Stimulated activated CD8-positive, alpha-beta memory T cell treated with anti-CD3 and anti-CD28 coated beads, Interleukin-15, amount 100 ng/mL, for 48 hours (primary cell): ENCODE results near the gene LYVE1.

Experiments
- DNase-seq, 2 donors: peaks; one replicate each; pipeline ENCODE4 v3.0.0-alpha.2; 2020; ENCODE audit warnings: low read depth in 2 of 2

LYVE1 gene

DNA sequence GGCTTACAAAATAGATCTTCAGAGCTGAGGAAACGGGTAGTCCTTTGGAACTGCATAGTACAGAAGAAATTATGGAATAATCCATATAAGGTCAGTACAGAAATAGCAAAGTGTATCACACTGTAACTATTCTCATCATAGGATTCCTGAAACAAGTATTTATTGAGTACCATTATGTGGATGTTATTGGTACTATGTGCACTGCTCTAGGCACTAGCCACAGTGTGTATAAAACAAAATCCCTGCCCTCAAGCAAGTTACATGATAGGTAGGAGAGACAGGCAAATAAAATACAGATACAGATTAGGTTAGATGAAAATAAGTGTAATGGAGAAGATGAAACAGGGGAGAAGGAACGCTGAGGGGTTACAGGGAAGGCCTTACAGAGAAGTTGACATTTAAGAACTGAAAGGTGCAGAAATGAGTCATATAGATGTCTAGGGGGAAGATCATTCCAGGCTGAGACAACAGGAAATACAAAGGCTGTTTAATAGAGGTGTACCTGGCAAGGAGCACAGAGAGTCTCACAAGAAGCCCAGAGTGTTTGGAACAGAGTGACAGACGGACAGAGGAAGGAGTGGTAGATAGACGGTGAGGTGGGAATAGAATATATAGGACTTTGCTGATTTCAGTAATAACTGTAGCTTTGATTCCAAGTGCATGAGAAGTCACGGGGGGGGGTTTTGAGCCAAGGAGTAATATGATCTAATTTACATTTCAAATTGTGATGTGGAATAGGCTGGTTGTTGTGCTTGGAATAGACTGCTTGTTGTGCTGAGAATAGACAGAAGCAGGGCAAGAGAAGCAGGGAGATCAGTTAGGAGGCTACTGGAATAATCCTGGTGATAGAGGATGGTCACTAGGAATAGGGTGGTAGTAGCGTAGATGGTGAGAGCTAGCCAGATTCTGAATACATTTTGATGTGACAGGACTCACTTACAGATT lies 41.2 kb downstream of the LYVE1 start:
- DNase-seq: no peak

DNA sequence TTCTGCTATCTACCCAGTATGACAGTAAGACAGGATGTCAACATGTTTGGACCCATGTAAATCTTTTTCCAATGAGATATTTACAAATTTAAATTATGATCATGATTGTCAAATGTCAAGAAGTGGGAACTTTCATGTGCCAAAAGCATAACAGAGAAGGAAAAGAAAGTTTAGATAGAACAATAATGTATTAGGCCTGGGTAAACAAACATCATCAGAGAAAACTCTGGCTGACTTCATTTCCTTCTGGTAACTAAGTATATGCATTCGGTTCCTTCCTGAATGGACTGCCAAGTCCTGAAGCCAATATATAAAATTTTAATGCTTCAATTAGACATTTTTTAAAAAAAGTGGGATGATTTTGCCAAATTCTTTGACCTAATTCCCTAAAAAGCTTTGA lies 44.0 kb downstream of the LYVE1 start:
- no peak for DNase-seq

DNA sequence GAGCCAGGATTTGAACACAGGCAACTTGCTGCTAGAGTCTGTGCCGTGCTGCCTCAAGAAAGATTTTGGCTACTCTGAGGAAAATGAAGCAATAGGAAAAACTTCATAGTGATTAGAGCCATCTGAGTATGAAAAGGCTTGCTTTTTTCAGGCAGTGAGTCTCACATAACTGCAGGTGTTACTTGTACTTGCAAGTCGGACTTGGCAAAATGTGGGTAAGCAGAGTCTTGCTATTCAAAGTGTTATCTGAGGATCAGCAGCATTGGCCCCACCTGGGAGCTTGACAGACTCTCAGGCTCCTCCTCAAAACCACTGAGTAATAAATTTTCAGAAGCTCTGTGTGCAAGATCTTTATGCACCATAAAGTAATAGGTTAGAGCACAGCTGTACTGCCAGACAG lies 45.5 kb downstream of the LYVE1 start:
- no peak for DNase-seq

DNA sequence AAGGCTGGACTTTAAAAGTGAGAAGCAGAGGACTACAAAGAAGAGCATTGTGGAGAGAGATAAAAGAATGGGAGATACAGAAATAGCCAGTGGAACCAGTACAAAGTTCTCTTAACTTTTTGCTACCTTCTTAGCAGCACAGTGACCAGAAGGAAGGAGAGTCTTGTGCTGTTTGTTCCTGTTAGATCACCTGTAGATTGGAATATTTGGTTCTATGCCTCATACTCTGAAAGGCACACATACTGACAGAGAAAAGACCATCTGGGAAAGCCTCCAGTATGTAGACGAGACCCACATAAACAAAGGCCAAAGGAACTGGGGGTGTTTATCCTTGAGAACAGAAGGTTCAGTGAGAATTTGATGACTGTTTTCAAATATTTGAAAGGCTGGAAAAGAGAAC lies 46.2 kb downstream of the LYVE1 start:
- DNase-seq: no peak

DNA sequence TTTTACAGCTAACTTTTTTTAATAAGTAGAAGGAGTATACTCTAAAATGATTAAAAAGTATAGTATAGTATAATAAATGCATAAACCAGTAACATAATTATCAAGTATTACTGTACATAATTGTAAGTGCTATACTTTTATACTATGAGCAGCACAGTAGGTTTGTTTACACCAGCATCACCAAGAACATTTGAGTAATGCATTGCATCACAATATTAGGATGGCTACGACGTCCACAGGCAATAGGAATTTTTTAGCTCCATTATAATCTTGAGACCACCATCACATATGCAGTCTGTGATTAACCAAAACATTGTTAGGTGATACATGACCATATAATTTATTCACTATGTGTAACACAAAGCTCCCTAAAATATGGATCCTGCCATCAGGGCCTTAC lies 47.9 kb downstream of the LYVE1 start:
- no peak for DNase-seq

DNA sequence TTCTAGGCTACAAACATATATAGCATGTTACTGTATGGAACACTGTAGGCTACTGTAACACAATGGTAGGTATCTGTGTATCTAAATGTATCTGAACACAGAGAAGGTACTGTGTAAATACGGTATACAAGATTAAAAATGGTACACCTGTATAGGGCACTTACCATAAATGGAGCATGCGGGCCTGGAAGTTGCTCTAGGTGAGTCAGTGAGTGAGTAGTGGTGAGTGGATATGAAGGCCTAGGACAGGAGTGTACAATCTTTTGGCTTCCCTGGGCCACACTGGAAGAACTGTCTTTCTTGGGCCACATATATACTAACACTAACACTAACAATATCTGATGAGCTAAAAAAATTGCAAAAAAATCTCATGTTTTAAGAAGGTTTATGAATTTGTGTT lies 48.8 kb downstream of the LYVE1 start:
- no peak for DNase-seq

DNA sequence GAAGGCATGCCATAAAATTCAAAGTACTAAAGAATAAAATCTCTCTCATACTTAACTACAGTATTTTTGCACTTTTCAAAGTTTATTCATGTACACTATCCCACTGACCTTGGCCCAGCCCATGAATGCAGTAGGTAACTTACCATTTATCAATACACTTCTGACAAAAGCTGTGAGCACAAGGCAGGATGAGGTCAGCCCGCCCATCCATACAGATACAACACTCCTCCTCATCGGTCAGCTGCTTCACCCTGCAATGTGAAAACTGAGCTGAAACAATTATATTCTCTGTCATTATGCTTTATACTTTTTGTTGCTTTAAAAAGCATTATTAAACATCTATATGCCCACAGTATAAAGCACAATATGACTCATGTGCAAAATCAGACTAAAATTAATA lies 49.6 kb downstream of the LYVE1 start:
- no peak for DNase-seq

DNA sequence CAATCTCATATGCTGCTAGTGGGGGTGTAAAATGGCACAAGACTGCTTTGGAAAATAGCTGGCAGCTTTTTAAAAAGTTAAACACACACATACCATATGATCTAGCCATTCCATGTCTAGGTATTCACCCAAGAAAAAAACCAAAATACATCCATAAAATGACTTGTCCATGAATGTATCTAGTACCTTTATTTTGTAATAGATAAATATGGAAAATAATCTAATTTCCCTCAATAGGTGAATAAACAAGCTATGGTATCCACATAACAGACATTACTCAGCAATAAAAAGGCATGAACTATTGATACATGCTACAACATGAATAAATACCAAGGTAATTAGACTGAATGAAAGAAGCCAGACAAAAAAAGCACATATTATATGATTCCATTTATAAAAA lies 50.3 kb downstream of the LYVE1 start:
- no peak for DNase-seq

DNA sequence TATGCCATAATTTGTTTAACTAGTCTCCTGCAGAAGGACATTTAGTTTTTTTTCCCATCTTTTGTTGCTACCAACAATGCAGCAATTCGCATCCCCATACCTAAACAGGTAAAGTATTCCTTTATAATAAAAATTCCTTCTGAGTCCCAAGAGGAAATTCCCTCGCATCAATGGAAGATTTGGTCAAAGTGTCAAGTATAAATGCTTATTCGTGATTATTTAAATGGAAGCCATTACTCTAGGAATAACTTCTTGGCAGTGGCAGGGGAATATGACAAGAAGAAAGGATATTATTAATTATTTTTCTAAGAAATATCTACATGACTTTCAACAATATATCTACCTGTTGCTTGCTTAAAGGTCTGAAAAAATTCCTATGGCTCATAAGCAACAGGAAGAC lies 53.0 kb downstream of the LYVE1 start:
- DNase-seq: no peak

DNA sequence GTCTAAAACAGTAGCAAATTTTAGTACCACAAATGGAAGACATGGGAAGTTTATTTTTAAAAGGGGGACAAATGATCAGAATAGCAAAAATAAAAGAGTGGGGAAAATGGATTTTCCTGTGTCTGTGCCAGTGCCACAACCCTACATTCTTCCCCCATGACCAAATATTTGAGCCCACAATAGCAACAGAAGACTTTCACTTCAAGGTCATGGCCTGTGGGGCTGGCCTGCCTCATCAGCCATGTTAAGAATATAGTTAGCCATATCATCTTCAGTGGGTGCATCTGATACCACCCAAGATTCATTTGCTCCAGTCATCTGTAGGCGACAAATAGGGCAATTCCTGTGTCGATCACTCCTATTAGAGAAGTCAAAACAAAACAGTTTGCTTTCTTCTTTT lies 53.8 kb downstream of the LYVE1 start:
- DNase-seq: no peak

DNA sequence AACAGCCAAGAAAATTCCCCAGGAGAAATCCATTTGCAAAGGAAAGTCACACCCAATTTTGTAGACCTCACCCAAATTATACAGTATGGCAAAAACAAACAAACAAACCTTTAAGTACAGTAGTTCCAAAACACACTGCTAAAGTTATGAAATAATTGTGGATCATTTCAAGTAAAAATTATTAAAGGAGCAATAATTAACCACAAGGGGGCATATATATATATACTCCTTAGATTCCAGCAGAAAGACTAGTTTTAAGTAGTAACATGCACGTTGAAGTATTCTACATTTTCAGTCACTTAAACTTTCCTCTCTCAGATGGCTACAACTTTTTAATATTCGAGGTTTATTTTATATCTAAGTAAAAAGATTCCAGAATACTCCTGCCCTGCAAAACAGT lies 54.3 kb downstream of the LYVE1 start:
- no peak for DNase-seq

DNA sequence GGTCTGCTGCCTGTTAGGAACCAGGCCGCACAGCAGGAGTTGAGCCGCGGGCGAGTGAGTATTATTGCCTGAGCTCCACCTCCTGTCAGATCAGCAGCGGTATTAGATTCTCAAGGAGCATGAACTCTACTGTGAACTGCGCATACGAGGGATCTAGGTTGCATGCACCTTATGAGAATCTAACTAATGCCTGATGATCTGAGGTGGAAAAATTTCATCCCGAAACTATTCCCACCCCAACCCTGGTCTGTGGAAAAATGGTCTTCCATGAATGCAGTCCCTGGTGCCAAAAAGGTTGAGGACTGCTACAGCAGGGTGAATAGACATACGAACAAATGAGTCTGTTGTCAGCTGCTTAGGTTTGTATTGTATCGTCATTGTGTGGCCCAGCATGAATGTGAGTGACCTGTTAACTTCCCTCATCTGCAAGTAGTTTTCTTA lies 57.3 kb downstream of the LYVE1 start:
- DNase-seq: no peak
